GM12878 (cell line): Measurements from ENCODE around the gene CLASP1. TPM values are rescaled to one million over a fixed set of nuclear protein-coding genes. Genes with fewer than 3 reads are reported as not detected.

Experiments used
- ATAC-seq: fragments of 200-7000 bp; cut with Tn5 transposase; 3 replicates; pipeline ENCODE4 v1.9.1; 2020; ENCODE audit warnings: mild to moderate bottlenecking, moderate library complexity
- BruUV-seq: library from RNA; stranded (reverse); fragments of 400-500 nt; replicated peaks from 2 replicates; lab custom pipeline; 2021; lab: Mats Ljungman, UMichigan
- CTCF ChIA-PET: fragments of 300-600 bp; sonication (Branson Sonifier 250); formaldehyde crosslinking; extraction: SDS; loops from one replicate; lab custom pipeline; 2021; ENCODE audit warnings: inconsistent platforms; lab: Yijun Ruan, JAX
- POLR2A ChIA-PET: fragments of 350-600 bp; formaldehyde crosslinking; extraction: SDS; loops from one replicate; lab custom pipeline; 2021; ENCODE audit warnings: inconsistent platforms; lab: Charles Lee
- RAD21 ChIA-PET: fragments of 300-600 bp; sonication (Branson Sonifier 250); formaldehyde crosslinking; loops from one replicate; lab custom pipeline; 2023; ENCODE audit warnings: antibody characterized with exemption; ENCODE audit not compliant: unreplicated experiment; lab: Charles Lee
- SMC1A ChIA-PET: fragments of 300-600 bp; sonication (Branson Sonifier 250); formaldehyde crosslinking; loops from one replicate; lab custom pipeline; 2023; ENCODE audit not compliant: unreplicated experiment, uncharacterized antibody; lab: Charles Lee
- DNase-seq: peaks from one replicate; pipeline ENCODE4 v3.0.0-alpha.2; 2011; ENCODE audit warnings: low read depth, low spot score
- FAIRE-seq: peaks from 3 replicates; lab custom pipeline; 2011; peaks lifted over from hg19 to GRCh38; lab: Jason Lieb, UNC
- H2AFZ ChIP-seq: 2 replicates; pipeline ENCODE4 v1.6.0; 2011; ENCODE audit warnings: low read depth, low read length, control low read depth; ENCODE audit not compliant: control insufficient read depth
- H3K27ac ChIP-seq: 2 replicates; pipeline ENCODE4 v1.5.1; 2011; ENCODE audit warnings: control low read depth; ENCODE audit not compliant: control insufficient read depth, insufficient read depth
- H3K27me3 ChIP-seq, 2 experiments: replicated peaks in 1 of 2; 2 replicates each; pipeline versions ENCODE4 v1.6.0 to v1.6.1; 2011; ENCODE audit warnings: low read length in 1 of 2; ENCODE audit not compliant: control insufficient read depth in 2 of 2, insufficient read depth in 2 of 2
- H3K36me3 ChIP-seq, 2 experiments: 2 replicates each; pipeline ENCODE4 v1.5.1; 2011; ENCODE audit warnings: low read length in 1 of 2; ENCODE audit not compliant: control insufficient read depth in 2 of 2, insufficient read depth in 2 of 2
- H3K4me1 ChIP-seq: 2 replicates; pipeline ENCODE4 v1.6.1; 2011; ENCODE audit warnings: mild to moderate bottlenecking, low read length, moderate library complexity, mixed read lengths; ENCODE audit not compliant: control insufficient read depth, insufficient read depth
- H3K4me2 ChIP-seq: 2 replicates; pipeline ENCODE4 v1.6.0; 2011; ENCODE audit warnings: control low read depth; ENCODE audit not compliant: control insufficient read depth, insufficient read depth
- H3K4me3 ChIP-seq: fragments of 200-600 bp; sonication (generic); 2 replicates; pipeline ENCODE4 v1.5.1; 2016
- H3K79me2 ChIP-seq: 2 replicates; pipeline ENCODE4 v1.6.0; 2011; ENCODE audit warnings: low read length; ENCODE audit not compliant: control insufficient read depth, insufficient read depth
- H3K9ac ChIP-seq: 2 replicates; pipeline ENCODE4 v1.8.0; 2011; ENCODE audit warnings: low read length, control low read depth, mixed read lengths; ENCODE audit not compliant: control insufficient read depth, insufficient read depth
- H3K9me3 ChIP-seq: replicated peaks from 3 replicates; pipeline ENCODE4 v1.5.1; 2011; ENCODE audit warnings: mild to moderate bottlenecking, low read length; ENCODE audit not compliant: control insufficient read depth, insufficient read depth
- H4K20me1 ChIP-seq: 2 replicates; pipeline ENCODE4 v1.6.0; 2011; ENCODE audit not compliant: control insufficient read depth, insufficient read depth
- ATF3 ChIP-seq: IDR thresholded peaks from 2 replicates; pipeline ENCODE4 v1.6.1; 2011; ENCODE audit warnings: low read depth, mild to moderate bottlenecking, low read length, moderate library complexity, borderline replicate concordance; ENCODE audit errors: extremely low read depth
- IKZF1 ChIP-seq: fragments of 450-650 bp; conservative IDR thresholded peaks from 2 replicates; pipeline ENCODE4 v1.6.1; 2017; ENCODE audit warnings: antibody characterized with exemption, mild to moderate bottlenecking
- IKZF2 ChIP-seq, 2 experiments: fragments of 450-650 bp; IDR thresholded peaks; 2 replicates each; pipeline ENCODE4 v1.6.1; 2017; ENCODE audit warnings: mild to moderate bottlenecking in 2 of 2, moderate library complexity in 2 of 2
- IRF5 ChIP-seq: fragments of 450-650 bp; IDR thresholded peaks from 2 replicates; pipeline ENCODE4 v1.6.1; 2017; ENCODE audit warnings: borderline replicate concordance
- MTA3 ChIP-seq: IDR thresholded peaks from 2 replicates; pipeline ENCODE4 v1.6.1; 2012; ENCODE audit warnings: low read length, inconsistent platforms, borderline replicate concordance
- RB1 ChIP-seq: fragments of 450-650 bp; formaldehyde crosslinking; IDR thresholded peaks from 2 replicates; pipeline ENCODE4 v1.6.1; 2017; ENCODE audit warnings: mild to moderate bottlenecking, borderline replicate concordance
- SMARCA5 ChIP-seq: fragments of 450-650 bp; IDR thresholded peaks from 2 replicates; pipeline ENCODE4 v1.6.1; 2017; ENCODE audit warnings: mild to moderate bottlenecking
- ZBED1 ChIP-seq: IDR thresholded peaks from 2 replicates; pipeline ENCODE4 v1.6.1; 2016; ENCODE audit warnings: borderline replicate concordance
- ZNF24 ChIP-seq: fragments of 450-650 bp; IDR thresholded peaks from 2 replicates; pipeline ENCODE4 v1.6.1; 2017; ENCODE audit warnings: antibody characterized with exemption, mild to moderate bottlenecking
- ZNF687 ChIP-seq: fragments of 450-650 bp; IDR thresholded peaks from 2 replicates; pipeline ENCODE4 v1.6.1; 2017; ENCODE audit warnings: mild to moderate bottlenecking, moderate library complexity
- WGBS: methylation state at CpG from one replicate; pipeline ENCODE4 v1.1.6; 2016; ENCODE audit warnings: low lambda C conversion rate; ENCODE audit not compliant: insufficient replicate concordance, insufficient coverage; ENCODE audit errors: missing lambda C conversion rate; 5-methylcytosine and 5-hydroxymethylcytosine counted together
- in situ Hi-C: fragments of 300-500 bp; cut with MboI; formaldehyde crosslinking; loops from 9 replicates; pipeline ENCODE4 v1.14.3; 2018; ENCODE audit warnings: mixed read lengths
- intact Hi-C: fragments of 100-400 bp; cut with micrococcal nuclease; formaldehyde crosslinking; loops from one replicate; pipeline ENCODE4 v1.14.2; 2022; ENCODE audit not compliant: unreplicated experiment
- polyA plus RNA-seq, 11 experiments: library from polyadenylated mRNA; depleted of rRNA in 4 of 11; unstranded in 6 of 11; stranded (reverse) in 5 of 11; fragments of >200 nt; fragmentation: Nextera tagmentation in 4 of 11; fragmentation: Illumina TruSeq in 1 of 11; extraction: Ambion mirVana in 4 of 11; extraction: Trizol in 1 of 11; gene quantifications; 1 replicate in 1 of 11; 2 replicates in 10 of 11; pipeline versions ENCODE4 v1.2.1 to v1.2.3, GENCODE V29; 2011 to 2016; ENCODE audit warnings: inconsistent platforms in 2 of 11, missing spikeins in 2 of 11, low read depth in 1 of 11
- total RNA-seq, 4 experiments: library from RNA; depleted of rRNA in 3 of 4; stranded (reverse); fragments of >200 nt in 3 of 4; fragmentation: Illumina TruSeq in 1 of 4; extraction: Trizol in 1 of 4; gene quantifications; 2 replicates each; pipeline versions ENCODE4 v1.2.1 to v1.2.3, GENCODE V29; 2013 to 2021

Gene CLASP1
- total and polyA plus RNA-seq, 10 of the 15 experiments (the other 5 are each of a cell fraction or from before 2014, with no cell fraction given) = 1.4 to 62.4 (median 32.9) TPM

- TF ChIP-seq IKZF2 (IDR thresholded peaks at IDR 0.05) = peak; percentile 78 to 81; a peak in 2 of 4 replicates
Observed at GRCh38 chr2:121552477-121553180, 96.6 kb downstream of the CLASP1 start (continued).

- DNase-seq (no peak), ATAC-seq (no peak), FAIRE-seq (no peak)
- Histone ChIP-seq H3K27me3 (no peaks in the 10 kb centered on the region), H4K20me1 (no peaks in the 10 kb centered on the region), H3K36me3 (no peaks in the 10 kb centered on the region; a peak in 1 of 4 replicates), H3K9me3 (peaks cover 16% of the 10 kb centered on the region), H3K9ac (no peak overlapping the region), H3K4me3 (no peak overlapping the region), H3K27ac (no peak overlapping the region), H2AFZ (no peak overlapping the region), H3K79me2 (peaks cover 71% of the 10 kb centered on the region), H3K4me2 (no peak overlapping the region), H3K4me1 (peaks cover 25% of the 10 kb centered on the region)
- ChIA-PET SMC1A (interaction anchor here (0.9 to 1.5 kb wide), 6 partner anchors 9 to 50 kb away, joined by 3 to 6 read pairs (median 4); no protein-coding TSS in a partner anchor), CTCF (interaction anchor here (1.1 to 1.5 kb wide), 4 partner anchors 12 to 105 kb away, joined by 3 to 7 read pairs (median 4); partner anchors contain the start of gene RNU4ATAC), RAD21 (interaction anchor here (1.2 kb wide), 1 partner anchor 11 kb away, joined by 3 read pairs; no protein-coding TSS in a partner anchor), POLR2A (interaction anchor here (0.6 to 2.2 kb wide), 8 partner anchors 13 to 1326 kb away, joined by 3 to 11 read pairs (median 4); partner anchors contain the start of gene RNU4ATAC)
- TF ChIP-seq MTA3 = no peak
- no peak for TF ChIP-seq SMARCA5
- no peak for TF ChIP-seq ZBED1
- TF ChIP-seq IKZF1 = no peak
- no peak for TF ChIP-seq RB1
- TF ChIP-seq ATF3 = no peak
- no peak for TF ChIP-seq IRF5
- TF ChIP-seq ZNF687 = no peak
- no peak for TF ChIP-seq ZNF24
- no TSS peak for BruUV-seq
- intact Hi-C loops (no loop called here), in situ Hi-C loops (no loop called here)
- WGBS = 100% methylated on average over 2 of the region's 2 CpGs
Observed at GRCh38 chr2:121550669-121551068, 98.6 kb downstream of the CLASP1 start.
